IMR-90 (cell line): ENCODE measurements around the gene SYTL3. TPM values are rescaled to one million over a fixed set of nuclear protein-coding genes. Genes with fewer than 3 reads are reported as not detected.

ENCODE experiments used
- ATAC-seq: fragments of 200-7000 bp; cut with Tn5 transposase; 2 replicates; pipeline ENCODE4 v1.9.1; 2020; ENCODE audit warnings: low read depth, mild to moderate bottlenecking, moderate library complexity
- BruUV-seq: library from RNA; stranded (reverse); fragments of 400-500 nt; replicated peaks from 2 replicates; lab custom pipeline; 2021; lab: Mats Ljungman, UMichigan
- CTCF ChIA-PET: fragments of 300-600 bp; formaldehyde crosslinking; extraction: SDS; loops from one replicate; lab custom pipeline; 2021; ENCODE audit warnings: antibody characterized with exemption; lab: Yijun Ruan, JAX
- POLR2A ChIA-PET: fragments of 300-600 bp; sonication (Branson Sonifier 250); formaldehyde crosslinking; loops from one replicate; lab custom pipeline; 2022; ENCODE audit warnings: antibody characterized with exemption; ENCODE audit not compliant: unreplicated experiment; lab: Charles Lee
- DNase-seq: peaks from one replicate; pipeline ENCODE4 v3.0.0; 2013
- H2AFZ ChIP-seq: replicated peaks from 2 replicates; pipeline ENCODE3; 2013; ENCODE audit warnings: low read length, mild to moderate bottlenecking; ENCODE audit not compliant: poor library complexity
- H2AK5ac ChIP-seq: 2 replicates; pipeline ENCODE4 v1.6.1; 2013; ENCODE audit warnings: low read depth, low read length, inconsistent platforms
- H2AK9ac ChIP-seq: replicated peaks from 2 replicates; pipeline ENCODE3; 2013; ENCODE audit warnings: mild to moderate bottlenecking, low read depth, low read length, moderate library complexity; ENCODE audit not compliant: poor library complexity
- H2BK120ac ChIP-seq: 2 replicates; pipeline ENCODE4 v1.6.1; 2013; ENCODE audit warnings: low read depth, low read length, inconsistent platforms
- H2BK15ac ChIP-seq: 3 replicates; pipeline ENCODE4 v1.6.1; 2013; ENCODE audit warnings: low read depth, low read length, inconsistent platforms
- H2BK20ac ChIP-seq: 2 replicates; pipeline ENCODE4 v1.6.1; 2013; ENCODE audit warnings: low read depth, mild to moderate bottlenecking, inconsistent platforms, low read length, moderate library complexity
- H2BK5ac ChIP-seq: 2 replicates; pipeline ENCODE4 v1.6.1; 2013; ENCODE audit warnings: mild to moderate bottlenecking, low read depth, low read length, inconsistent platforms; ENCODE audit not compliant: poor library complexity, severe bottlenecking
- H3K14ac ChIP-seq: replicated peaks from 2 replicates; pipeline ENCODE4 v1.6.1; 2013; ENCODE audit warnings: low read depth, low read length, inconsistent platforms
- H3K18ac ChIP-seq: 2 replicates; pipeline ENCODE4 v1.6.1; 2013; ENCODE audit warnings: low read depth, low read length, control low read depth
- H3K23ac ChIP-seq: 2 replicates; pipeline ENCODE4 v1.6.1; 2013; ENCODE audit warnings: low read depth, low read length, inconsistent platforms
- H3K27ac ChIP-seq: 2 replicates; pipeline ENCODE4 v1.5.1; 2013; ENCODE audit warnings: mild to moderate bottlenecking, control low read depth, low read length; ENCODE audit not compliant: insufficient read depth
- H3K27me3 ChIP-seq: 2 replicates; pipeline ENCODE4 v1.6.1; 2013; ENCODE audit warnings: low read length; ENCODE audit not compliant: control insufficient read depth, insufficient read depth
- H3K36me3 ChIP-seq: 2 replicates; pipeline ENCODE4 v1.6.1; 2013; ENCODE audit warnings: low read length, mixed read lengths; ENCODE audit not compliant: control insufficient read depth, insufficient read depth
- H3K4ac ChIP-seq: 2 replicates; pipeline ENCODE4 v1.6.1; 2013; ENCODE audit warnings: low read depth, low read length, inconsistent platforms
- H3K4me1 ChIP-seq: 2 replicates; pipeline ENCODE4 v1.6.1; 2013; ENCODE audit warnings: low read length, mixed read lengths; ENCODE audit not compliant: control insufficient read depth, insufficient read depth
- H3K4me2 ChIP-seq: 2 replicates; pipeline ENCODE4 v1.6.1; 2013; ENCODE audit warnings: low read depth, mild to moderate bottlenecking, control low read depth, low read length, moderate library complexity
- H3K4me3 ChIP-seq: 2 replicates; pipeline ENCODE4 v1.5.1; 2013; ENCODE audit warnings: low read depth, mild to moderate bottlenecking, control low read depth, low read length, moderate library complexity; ENCODE audit not compliant: insufficient read depth
- H3K56ac ChIP-seq: 2 replicates; pipeline ENCODE4 v1.6.1; 2013; ENCODE audit warnings: low read length, inconsistent platforms; ENCODE audit not compliant: insufficient read depth; ENCODE audit errors: extremely low read depth
- H3K79me1 ChIP-seq, 2 experiments: 2 replicates each; pipeline ENCODE4 v1.6.1; 2013; ENCODE audit warnings: low read length in 2 of 2, inconsistent platforms in 1 of 2, low read depth in 1 of 2
- H3K9ac ChIP-seq: 2 replicates; pipeline ENCODE4 v1.6.1; 2013; ENCODE audit warnings: low read depth, low read length, control low read depth
- H3K9me1 ChIP-seq: 2 replicates; pipeline ENCODE4 v1.6.1; 2013; ENCODE audit warnings: low read length, inconsistent platforms; ENCODE audit not compliant: insufficient read depth
- H3K9me3 ChIP-seq: 2 replicates; pipeline ENCODE4 v1.6.1; 2013; ENCODE audit warnings: low read length; ENCODE audit not compliant: control insufficient read depth, insufficient read depth
- H4K20me1 ChIP-seq: 2 replicates; pipeline ENCODE4 v1.6.1; 2013; ENCODE audit warnings: low read length, inconsistent platforms; ENCODE audit not compliant: insufficient read depth
- H4K5ac ChIP-seq: 2 replicates; pipeline ENCODE4 v1.6.1; 2013; ENCODE audit warnings: mild to moderate bottlenecking, low read depth, low read length, control low read depth
- H4K8ac ChIP-seq, 2 experiments: 2 replicates each; pipeline ENCODE4 v1.6.1; 2013; ENCODE audit warnings: low read depth in 2 of 2, low read length in 2 of 2, control low read depth in 1 of 2, inconsistent platforms in 1 of 2
- H4K91ac ChIP-seq: 2 replicates; pipeline ENCODE4 v1.6.1; 2013; ENCODE audit warnings: low read depth, low read length, inconsistent platforms; ENCODE audit not compliant: insufficient read depth
- BHLHE40 ChIP-seq: fragments of 150-350 bp; IDR thresholded peaks from 2 replicates; pipeline ENCODE4 v1.6.1; 2016; ENCODE audit warnings: mild to moderate bottlenecking, low read depth, low read length
- CHD1 ChIP-seq: IDR thresholded peaks from 2 replicates; pipeline ENCODE4 v1.6.1; 2012; ENCODE audit warnings: low read depth, low read length, improper control_type of control experiment
- ELK1 ChIP-seq: fragments of 150-350 bp; IDR thresholded peaks from 2 replicates; pipeline ENCODE4 v1.6.1; 2016; ENCODE audit warnings: low read depth, mild to moderate bottlenecking, low read length, moderate library complexity, borderline replicate concordance
- FOS ChIP-seq: fragments of 150-350 bp; IDR thresholded peaks from 2 replicates; pipeline ENCODE4 v1.6.1; 2016; ENCODE audit warnings: low read depth, low read length
- MAFK ChIP-seq: IDR thresholded peaks from 2 replicates; pipeline ENCODE4 v1.6.1; 2012; ENCODE audit warnings: low read depth, low read length, improper control_type of control experiment
- MAZ ChIP-seq: IDR thresholded peaks from 2 replicates; pipeline ENCODE4 v1.6.1; 2012; ENCODE audit warnings: low read depth, mild to moderate bottlenecking, low read length, improper control_type of control experiment, moderate library complexity, borderline replicate concordance
- MXI1 ChIP-seq: IDR thresholded peaks from 2 replicates; pipeline ENCODE4 v1.6.1; 2012; ENCODE audit warnings: low read depth, mild to moderate bottlenecking, low read length, moderate library complexity, borderline replicate concordance
- NFE2L2 ChIP-seq: fragments of 150-350 bp; IDR thresholded peaks from 2 replicates; pipeline ENCODE4 v1.6.1; 2016; ENCODE audit warnings: low read depth, mild to moderate bottlenecking, low read length
- POLR2A ChIP-seq: IDR thresholded peaks from 2 replicates; pipeline ENCODE4 v1.6.1; 2012; ENCODE audit warnings: mild to moderate bottlenecking, low read depth, low read length
- RAD21 ChIP-seq: IDR thresholded peaks from 2 replicates; pipeline ENCODE4 v1.6.1; 2012; ENCODE audit warnings: low read length, improper control_type of control experiment
- RCOR1 ChIP-seq: IDR thresholded peaks from 2 replicates; pipeline ENCODE4 v1.6.1; 2012; ENCODE audit warnings: mild to moderate bottlenecking, low read length, improper control_type of control experiment; ENCODE audit not compliant: insufficient replicate concordance
- SMC3 ChIP-seq: fragments of 150-350 bp; IDR thresholded peaks from 2 replicates; pipeline ENCODE4 v1.6.1; 2016; ENCODE audit warnings: low read depth, mild to moderate bottlenecking, antibody characterized with exemption, low read length, moderate library complexity
- USF2 ChIP-seq: fragments of 150-350 bp; IDR thresholded peaks from 2 replicates; pipeline ENCODE4 v1.6.1; 2017; ENCODE audit warnings: mild to moderate bottlenecking, antibody characterized with exemption, low read length, low read depth
- WGBS, 2 experiments: methylation state at CpG; one replicate each; pipeline versions ENCODE4 v1.1.5 to v1.1.7; 2013; ENCODE audit warnings: missing lambda C conversion rate in 2 of 2; ENCODE audit not compliant: insufficient read length in 1 of 2; ENCODE audit errors: extremely low coverage in 2 of 2; 5-methylcytosine and 5-hydroxymethylcytosine counted together
- dilution Hi-C: fragments of 300-500 bp; cut with HindIII; formaldehyde crosslinking; loops from one replicate; pipeline ENCODE4 v1.14.3; 2018; ENCODE audit warnings: low sequenced_read_pairs; ENCODE audit not compliant: unreplicated experiment
- in situ Hi-C: fragments of 300-500 bp; cut with MboI; formaldehyde crosslinking; loops from 3 replicates; pipeline ENCODE4 v1.14.3; 2019; ENCODE audit warnings: low sequenced_read_pairs, inconsistent platforms, mixed read lengths
- intact Hi-C: fragments of 100-400 bp; cut with micrococcal nuclease; formaldehyde crosslinking; loops from 2 replicates; pipeline ENCODE4 v1.10.0; 2022
- polyA plus RNA-seq, 3 experiments: library from polyadenylated mRNA; depleted of rRNA; stranded (reverse); fragments of >200 nt; gene quantifications; 2 replicates each; pipeline ENCODE4 v1.2.3, GENCODE V29; 2012; ENCODE audit warnings: low replicate concordance in 1 of 3
- total RNA-seq: library from RNA; depleted of rRNA; stranded (reverse); fragments of >200 nt; gene quantifications from 2 replicates; pipeline ENCODE4 v1.2.3, GENCODE V29; 2012
- TF ChIP-seq, protein P1 (sequence below): conservative IDR thresholded peaks from 2 replicates; pipeline ENCODE4 v1.5.1; 2012; ENCODE audit warnings: mild to moderate bottlenecking, low read depth, low read length, improper control_type of control experiment

Gene SYTL3
- total and polyA plus RNA-seq, 2 of the 4 experiments (the other 2 are of a cell fraction): 2.9 to 4.3 TPM

- Histone ChIP-seq H3K4me3 (no peak overlapping the region), H2AK5ac (peak overlapping the region; percentile 89), H3K23ac (peak overlapping the region; percentile 63), H4K8ac (peak overlapping the region; percentile 0 to 76; a peak in 3 of 4 replicates), H3K9ac (peak overlapping the region; percentile 23; the same call in 1 of the 2 replicates), H3K14ac (peak overlapping the region; percentile 64), H3K4me1 (peaks cover 14% of the 10 kb centered on the region), H2BK20ac (no peak overlapping the region; the same call in 1 of the 2 replicates), H2BK120ac (peak overlapping the region; percentile 64), H3K36me3 (peaks cover 33% of the 10 kb centered on the region), H2AK9ac (peak overlapping the region; percentile 89), H3K9me3 (no peaks in the 10 kb centered on the region), H4K20me1 (peaks cover 9% of the 10 kb centered on the region; the same call in 1 of the 2 replicates), H2BK15ac (no peak overlapping the region), H3K4me2 (peak overlapping the region; percentile 49), H3K9me1 (peaks cover 15% of the 10 kb centered on the region), H4K5ac (0 out of 2 replicates have a peak overlapping the region, but pooled peaks have one; percentile 0), H3K27me3 (no peaks in the 10 kb centered on the region), H3K18ac (peak overlapping the region; percentile 13; the same call in 1 of the 2 replicates), H3K4ac (peak overlapping the region; percentile 83), H3K27ac (peak overlapping the region; percentile 70), H3K56ac (peak overlapping the region; percentile 27; the same call in 1 of the 2 replicates), H2BK5ac (peak overlapping the region; percentile 56), H2AFZ (peak overlapping the region; percentile 52), H4K91ac (peak overlapping the region; percentile 47), H3K79me1 (peaks cover 5 to 61% of the 10 kb centered on the region in 2 experiments)
- BruUV-seq: no TSS peak
- dilution Hi-C loops: no loop called here
- 53% methylated on average over 8 of the region's 19 CpGs; no CpG with 5 or more reads in 1 of the 2 experiments for WGBS, 2 experiments
- ATAC-seq (peak; percentile 32), DNase-seq (peak; percentile 68)
- intact Hi-C loops: no loop called here
- in situ Hi-C loops: loop anchor here (25.0 kb wide), 1 partner anchor 1081 kb away; no protein-coding TSS in a partner anchor
- POLR2A ChIA-PET: no interaction called here
- CTCF ChIA-PET: interaction anchor here (0.5 to 0.6 kb wide), 2 partner anchors 29 to 305 kb away, joined by 3 to 6 read pairs; no protein-coding TSS in a partner anchor
- TF ChIP-seq ELK1 (no peak), MAFK (no peak), CHD1 (no peak), MAZ (no peak), BHLHE40 (no peak), RCOR1 (no peak), SMC3 (no peak), POLR2A (no peak), MXI1 (no peak), RAD21 (no peak), FOS (no peak), NFE2L2 (no peak), USF2 (no peak)
- TF ChIP-seq, protein P1, sequence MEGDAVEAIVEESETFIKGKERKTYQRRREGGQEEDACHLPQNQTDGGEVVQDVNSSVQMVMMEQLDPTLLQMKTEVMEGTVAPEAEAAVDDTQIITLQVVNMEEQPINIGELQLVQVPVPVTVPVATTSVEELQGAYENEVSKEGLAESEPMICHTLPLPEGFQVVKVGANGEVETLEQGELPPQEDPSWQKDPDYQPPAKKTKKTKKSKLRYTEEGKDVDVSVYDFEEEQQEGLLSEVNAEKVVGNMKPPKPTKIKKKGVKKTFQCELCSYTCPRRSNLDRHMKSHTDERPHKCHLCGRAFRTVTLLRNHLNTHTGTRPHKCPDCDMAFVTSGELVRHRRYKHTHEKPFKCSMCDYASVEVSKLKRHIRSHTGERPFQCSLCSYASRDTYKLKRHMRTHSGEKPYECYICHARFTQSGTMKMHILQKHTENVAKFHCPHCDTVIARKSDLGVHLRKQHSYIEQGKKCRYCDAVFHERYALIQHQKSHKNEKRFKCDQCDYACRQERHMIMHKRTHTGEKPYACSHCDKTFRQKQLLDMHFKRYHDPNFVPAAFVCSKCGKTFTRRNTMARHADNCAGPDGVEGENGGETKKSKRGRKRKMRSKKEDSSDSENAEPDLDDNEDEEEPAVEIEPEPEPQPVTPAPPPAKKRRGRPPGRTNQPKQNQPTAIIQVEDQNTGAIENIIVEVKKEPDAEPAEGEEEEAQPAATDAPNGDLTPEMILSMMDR: no peak
These were observed 18.8 kb upstream of the SYTL3 start for GRCh38 chr6:158630938-158631616.
